GM19035 (cell line): ENCODE results near the gene KL.

Experiments used
- ATAC-seq: cut with Tn5 transposase; IDR thresholded peaks from one replicate; pipeline ENCODE4 v1.9.1; 2021; ENCODE audit not compliant: unreplicated experiment

The KL gene

DNA sequence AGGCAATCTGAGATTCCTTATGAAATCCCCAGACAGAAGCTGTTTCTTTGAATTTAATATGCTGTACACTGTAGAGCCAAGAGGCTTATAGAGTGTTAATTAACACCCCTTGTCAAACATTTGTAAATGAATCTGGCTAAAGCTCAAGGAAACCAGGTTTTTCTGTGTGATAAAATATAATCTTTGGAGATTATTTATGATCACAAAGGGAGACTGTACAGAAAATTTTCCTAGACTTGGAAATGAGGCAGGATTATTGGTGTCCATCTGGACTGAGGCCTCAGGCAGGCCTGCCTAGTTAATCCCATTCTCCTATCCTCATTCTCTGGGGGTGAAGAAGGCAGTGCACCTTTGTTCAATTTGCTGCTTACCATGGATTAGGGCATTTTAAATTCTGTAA, 17.8 kb downstream of the KL start:
- no peak for ATAC-seq

DNA sequence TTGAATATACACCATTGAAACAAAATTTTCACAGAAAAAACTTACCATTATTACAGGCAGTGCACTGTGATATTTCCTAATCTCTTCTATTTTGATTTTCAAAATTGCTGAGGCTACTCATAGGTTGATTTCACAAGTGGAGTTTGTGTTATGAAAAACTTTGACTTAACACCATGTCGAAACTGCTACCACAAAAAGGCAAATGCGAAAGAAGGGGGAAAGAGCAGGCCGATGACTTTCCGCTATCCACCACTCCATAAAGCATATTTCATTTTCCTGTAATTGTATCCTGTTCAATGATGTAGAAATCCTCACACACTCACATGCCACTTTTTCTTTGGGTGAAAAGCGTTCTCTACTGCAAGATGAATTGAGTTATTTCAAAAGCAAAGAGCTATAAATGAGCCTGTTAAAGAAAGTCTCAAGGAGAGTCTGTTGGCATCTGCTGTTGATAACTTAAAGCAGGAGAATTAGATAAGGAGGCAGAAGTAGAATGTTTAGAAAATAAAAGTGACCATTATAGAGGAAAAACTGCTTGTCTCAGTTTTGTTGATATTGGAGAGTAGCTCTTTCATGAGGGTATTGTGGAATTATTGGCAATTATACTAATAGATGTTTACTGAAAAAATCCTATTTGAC, 18.8 kb downstream of the KL start:
- ATAC-seq: no peak

DNA sequence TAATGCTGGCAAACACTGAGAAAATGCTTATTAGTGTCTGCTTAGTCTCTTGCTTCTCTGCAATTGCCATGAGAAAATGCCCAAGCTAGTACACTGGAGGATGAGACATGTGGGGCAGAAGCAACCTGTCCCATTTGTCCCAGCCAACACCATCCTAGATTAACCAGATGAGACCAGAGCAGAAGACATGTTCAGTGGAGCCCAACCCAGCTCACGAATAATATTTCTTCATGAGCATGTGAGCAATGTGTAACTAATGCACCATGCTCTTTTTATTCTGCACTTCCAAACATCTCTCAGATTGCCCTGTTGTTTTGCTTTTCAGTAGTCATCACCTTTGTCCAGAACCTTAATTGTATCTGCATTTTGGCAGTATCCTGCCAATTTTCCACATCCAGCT, 21.4 kb downstream of the KL start:
- no peak for ATAC-seq

DNA sequence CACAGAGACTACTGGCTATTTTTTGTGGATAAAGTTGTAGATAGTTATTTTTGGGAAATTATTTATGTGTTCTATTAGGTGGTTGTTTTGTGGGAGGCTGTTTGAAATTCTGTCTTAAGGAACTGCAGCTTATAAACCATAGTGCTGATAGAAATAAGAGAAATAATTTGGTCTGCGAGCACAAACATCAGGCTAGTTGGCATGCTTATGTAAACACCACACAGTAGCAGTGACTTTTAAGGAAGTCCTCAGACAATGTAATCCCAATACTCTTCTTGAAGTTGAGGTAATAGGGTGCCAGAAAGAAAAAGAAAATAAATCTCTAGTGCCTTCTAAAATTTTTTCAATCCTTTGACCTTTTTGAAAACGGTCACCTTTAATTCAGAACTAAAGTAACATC, 23.9 kb downstream of the KL start:
- no peak for ATAC-seq

DNA sequence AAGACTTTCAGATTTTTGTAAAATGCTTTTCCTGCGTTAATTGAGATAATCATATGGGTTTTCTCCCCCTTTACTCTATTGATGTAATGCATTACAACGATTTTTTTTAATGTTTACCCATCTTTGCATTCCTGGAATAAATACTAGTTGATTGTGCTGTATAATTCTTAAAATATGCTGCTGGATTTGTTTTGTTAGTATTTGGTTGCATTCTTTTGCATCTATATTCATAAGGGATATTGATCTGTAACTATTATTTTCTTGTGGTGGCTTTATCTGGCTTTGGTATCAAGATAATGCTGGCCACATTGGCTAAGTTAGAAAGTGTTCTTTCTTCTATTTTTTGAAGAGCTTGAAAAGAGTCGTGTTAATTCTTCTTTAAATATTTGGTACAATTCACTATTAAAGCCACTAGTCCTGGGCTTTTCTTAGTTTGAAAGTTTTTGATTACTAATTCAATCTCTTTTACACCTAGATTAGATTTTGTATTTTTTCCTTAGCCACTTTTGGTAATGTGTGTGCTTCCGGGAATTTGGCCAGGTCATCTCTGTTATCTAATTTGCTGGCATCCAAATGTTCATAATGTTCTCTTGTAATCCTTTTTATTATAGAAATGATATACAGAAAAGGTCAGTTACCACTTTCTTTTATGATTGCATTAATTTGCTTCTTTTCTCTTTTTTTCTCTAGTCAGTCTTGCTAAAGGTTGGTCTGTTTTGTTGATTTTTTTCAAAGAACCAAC, 29.8 kb downstream of the KL start:
- ATAC-seq: no peak

DNA sequence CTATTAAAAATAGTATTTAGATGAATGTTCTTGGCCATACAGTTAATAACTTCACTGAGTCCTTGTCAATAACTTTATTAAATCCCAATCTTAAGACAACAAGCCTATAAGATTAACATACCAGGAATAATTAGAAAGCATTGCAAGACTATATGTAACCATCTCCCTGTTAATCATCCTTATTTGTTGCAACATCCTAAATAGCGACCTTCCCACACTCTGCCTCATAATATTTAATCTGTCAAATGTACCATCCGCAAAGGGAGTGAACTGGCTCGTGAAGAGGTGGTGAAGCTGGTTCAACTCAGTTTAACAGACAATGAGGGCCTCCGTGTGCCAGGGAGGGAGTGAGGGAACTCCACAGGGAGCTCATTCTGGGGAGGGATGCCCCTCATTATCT, 33.9 kb downstream of the KL start:
- ATAC-seq: no peak

DNA sequence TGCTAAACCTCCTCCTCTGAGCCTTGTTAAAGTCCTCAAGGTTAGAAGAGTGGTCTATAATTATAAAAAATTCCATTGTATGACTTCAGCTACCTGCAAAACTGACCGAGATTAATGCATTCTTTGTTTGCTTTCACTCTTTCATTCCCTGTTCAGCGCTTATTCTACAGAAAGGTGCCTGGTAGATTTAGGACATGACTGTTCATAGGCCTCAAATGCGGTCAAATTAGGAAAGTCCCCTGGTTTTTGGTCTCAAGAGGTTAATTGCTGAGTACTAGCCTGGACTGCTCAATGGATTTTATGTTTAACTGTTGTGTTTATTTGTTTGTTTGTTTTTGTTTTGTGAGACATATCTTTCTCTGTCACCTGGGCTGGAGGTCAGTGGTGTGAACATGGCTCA, 35.4 kb downstream of the KL start:
- ATAC-seq: no peak

DNA sequence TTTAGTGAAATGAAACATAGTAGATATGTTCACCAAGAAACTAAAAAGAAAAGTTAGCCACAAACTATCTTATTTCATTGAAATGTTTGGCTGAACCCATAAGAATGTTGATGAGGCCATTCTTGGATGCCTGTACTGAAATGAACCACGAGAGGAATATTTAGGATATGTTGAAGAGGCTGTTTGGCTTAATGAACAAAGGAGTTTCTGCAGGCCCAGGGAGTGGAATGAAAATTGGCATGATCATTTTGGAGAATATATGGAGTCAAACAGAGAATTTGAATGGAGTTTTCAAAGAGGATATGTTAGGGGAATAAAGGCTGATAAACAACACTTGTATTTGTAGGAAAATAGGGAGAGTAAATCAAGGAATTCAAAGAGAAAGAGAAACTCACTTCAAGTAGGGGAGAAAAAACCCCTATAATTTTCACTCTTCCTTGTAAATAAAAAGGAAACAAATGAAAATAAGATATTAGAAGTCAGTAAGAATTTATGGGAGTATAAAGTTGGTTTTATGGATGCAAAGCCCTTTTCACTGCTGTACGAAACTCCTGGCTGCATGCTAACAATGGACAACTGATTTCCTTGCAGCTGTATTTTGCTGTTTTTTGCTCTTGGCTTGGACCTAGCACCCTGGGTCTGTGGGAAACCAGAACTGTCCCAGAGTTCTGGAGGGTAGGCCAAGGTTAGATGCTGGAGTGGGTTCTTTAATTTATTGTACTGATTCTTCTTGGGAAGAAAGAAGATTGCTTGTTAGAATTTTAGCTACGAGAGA, 36.5 kb downstream of the KL start:
- ATAC-seq: no peak

DNA sequence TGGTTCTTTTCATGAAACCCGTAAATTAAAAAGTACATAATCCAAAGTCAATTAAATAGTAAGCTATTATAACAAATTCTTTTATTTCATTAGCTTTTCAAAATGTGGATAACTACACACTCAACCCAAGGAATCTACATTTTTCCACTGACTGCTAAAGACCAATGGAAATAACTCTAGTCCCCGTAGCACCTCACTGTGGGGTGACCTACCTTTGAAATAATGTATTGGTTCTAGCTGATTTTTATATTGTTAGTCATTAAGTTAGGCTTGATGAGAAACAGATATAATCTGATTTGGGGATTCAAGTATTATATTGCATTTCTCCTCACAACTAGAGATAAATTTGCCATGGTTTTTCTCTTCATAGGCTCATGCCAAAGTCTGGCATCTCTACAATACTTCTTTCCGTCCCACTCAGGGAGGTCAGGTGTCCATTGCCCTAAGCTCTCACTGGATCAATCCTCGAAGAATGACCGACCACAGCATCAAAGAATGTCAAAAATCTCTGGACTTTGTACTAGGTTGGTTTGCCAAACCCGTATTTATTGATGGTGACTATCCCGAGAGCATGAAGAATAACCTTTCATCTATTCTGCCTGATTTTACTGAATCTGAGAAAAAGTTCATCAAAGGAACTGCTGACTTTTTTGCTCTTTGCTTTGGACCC, 37.3 kb downstream of the KL start:
- ATAC-seq: no peak

DNA sequence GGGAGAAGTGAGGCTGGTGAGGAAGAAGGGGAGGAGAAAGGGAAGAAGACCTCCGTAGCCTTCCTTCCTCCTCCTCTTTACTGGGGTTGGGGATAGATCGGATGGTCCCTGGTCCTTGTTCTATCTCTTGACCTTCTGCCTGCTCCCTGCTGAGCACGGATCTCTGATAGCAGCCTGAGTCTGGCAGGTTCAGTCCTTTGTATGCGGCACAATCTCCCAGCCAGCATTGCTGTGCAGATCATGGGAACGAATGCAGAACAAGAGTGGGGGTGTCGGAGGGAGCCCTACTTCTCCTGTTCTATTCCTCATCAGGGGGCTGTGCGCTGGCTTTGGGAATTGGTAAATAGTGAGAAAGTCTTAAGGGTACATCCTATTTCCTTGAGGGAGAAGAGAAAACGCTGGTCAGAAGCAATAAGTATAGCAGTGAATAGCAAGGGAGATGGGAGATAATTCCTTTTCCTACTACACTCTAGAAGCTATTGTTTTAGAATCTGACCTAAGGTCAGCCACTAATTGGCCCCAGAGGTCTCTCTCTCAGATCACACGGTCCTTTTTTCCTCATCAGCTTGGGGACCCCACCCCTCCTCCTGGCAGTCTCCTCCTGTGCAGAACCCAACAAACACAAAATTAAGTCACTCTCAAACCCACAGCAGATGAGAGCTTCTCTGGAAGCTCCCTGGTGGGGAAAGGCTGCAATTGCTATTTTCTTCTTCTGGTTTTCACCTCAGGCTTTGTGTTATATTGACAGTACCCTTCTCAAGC, 41.0 kb downstream of the KL start:
- no peak for ATAC-seq

DNA sequence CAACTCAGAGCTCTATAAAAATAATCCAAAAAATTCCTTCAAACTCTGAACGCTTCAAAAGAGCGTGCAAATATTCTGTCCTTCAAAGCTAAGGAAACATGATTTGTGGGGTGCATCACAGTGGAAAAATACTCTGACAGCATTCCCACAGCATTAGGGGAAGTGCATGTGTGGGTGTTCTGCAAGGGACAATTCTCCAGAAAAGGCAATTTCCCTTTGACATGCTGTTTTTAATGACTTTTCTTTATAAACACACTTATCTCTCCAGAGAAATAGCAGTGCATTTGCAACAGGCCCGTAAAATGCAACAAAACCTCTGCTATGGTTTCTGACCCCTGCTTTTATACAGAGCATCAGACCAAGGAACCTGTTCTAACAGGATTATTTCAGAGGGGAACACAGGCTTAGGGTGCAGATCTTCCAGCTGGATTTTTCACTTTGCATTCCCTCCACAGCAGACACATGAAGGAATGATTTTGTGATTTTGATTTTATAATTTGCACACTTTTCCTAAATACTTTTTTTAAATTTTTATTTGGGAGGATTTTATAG, 42.6 kb downstream of the KL start:
- no peak for ATAC-seq

DNA sequence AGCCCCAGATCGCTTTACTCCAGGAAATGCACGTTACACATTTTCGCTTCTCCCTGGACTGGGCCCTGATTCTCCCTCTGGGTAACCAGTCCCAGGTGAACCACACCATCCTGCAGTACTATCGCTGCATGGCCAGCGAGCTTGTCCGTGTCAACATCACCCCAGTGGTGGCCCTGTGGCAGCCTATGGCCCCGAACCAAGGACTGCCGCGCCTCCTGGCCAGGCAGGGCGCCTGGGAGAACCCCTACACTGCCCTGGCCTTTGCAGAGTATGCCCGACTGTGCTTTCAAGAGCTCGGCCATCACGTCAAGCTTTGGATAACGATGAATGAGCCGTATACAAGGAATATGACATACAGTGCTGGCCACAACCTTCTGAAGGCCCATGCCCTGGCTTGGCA, 44.6 kb downstream of the KL start:
- no peak for ATAC-seq

DNA sequence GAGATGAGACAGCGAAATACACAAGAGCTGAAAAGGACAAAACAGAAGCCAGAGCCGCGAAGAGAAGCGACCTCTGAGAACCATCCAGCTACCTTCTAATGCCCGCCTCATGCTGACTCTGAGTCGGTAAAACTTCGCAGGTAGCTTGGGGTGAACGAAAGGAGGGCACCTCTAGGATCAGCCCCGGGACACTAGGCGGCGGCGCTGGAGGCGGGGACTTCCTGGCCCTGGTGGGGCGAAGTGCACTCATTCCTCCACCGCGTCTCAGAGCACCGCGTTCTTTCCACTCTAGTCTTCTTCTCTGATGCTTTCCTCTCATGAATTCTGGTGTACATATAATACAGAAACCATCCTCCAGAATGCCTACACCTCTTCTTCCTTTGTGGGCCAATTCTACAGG, 50.1 kb downstream of the KL start:
- ATAC-seq: no peak

DNA sequence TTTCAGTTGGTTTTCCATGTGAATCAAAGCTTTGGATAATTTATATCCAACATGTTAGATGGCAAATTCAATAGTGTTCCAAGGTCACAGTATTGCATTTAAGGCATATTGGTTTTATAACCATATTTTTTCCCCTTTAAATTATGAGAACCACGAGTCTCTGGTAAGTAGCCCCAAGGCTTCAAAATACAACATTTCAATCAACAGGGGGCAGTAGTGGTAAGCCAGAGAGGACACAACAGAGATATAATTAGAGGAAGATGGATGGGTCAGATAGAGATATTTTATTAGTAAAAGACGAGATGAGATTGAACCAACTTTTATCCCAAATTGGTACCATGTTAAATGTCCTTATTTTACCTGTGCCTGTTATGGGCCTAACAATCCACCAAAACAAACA, 53.1 kb downstream of the KL start:
- ATAC-seq: no peak

DNA sequence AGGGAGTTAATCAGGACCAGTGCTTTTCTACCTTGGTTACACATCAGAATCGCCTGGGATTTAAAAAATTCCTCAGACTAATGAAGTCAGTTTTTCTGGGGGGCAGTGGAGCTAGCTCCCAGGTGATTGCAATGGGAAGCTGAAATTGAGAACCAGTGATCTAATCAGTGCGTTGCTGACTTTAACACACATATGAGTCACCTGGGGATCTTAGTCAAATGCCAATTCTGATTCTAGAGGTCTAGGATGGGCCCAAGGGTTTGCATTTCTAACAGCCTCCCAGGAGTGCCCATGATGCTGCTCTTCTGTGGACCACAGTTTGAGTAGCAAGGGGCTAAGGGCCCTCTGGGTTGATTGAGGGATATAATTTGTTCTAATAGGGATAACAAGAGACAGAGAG, 54.5 kb downstream of the KL start:
- no peak for ATAC-seq

DNA sequence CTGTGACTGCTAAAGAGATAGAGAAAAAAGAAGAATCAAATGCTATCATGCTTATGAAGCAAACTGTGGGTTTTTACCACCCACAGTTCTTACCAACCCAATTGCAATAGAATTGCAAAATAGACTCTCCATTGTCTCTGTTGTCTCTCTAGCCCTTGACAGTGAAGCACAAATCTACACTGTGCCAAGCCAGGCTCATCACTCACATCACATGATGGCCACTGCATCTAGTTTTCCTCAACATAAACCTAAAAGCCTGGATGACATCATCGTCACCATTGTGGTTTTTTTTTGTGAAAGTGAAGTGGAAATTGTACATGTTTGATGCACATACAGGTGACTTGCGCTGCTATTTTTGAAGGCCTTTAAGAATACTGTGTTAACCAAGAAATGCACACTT, 56.1 kb downstream of the KL start:
- no peak for ATAC-seq

DNA sequence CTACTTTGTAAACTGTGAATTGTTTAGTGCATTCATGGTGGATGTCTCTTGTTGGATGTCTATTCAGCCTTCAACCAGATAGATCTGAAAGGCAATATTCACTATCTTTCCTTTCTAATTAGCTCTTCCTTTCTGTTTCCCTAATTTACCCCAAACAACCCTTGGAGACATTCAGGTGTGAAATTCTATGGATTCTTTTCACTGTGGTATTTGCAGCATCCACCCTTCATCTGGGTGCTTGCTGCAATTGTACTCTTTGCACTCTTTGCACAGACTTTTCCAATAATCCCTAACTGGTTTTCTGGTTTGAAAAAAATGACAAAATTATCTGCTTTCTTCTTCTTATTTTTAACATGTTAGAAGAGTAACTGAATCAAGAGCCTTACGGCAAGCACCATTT, 56.5 kb downstream of the KL start:
- ATAC-seq: no peak

DNA sequence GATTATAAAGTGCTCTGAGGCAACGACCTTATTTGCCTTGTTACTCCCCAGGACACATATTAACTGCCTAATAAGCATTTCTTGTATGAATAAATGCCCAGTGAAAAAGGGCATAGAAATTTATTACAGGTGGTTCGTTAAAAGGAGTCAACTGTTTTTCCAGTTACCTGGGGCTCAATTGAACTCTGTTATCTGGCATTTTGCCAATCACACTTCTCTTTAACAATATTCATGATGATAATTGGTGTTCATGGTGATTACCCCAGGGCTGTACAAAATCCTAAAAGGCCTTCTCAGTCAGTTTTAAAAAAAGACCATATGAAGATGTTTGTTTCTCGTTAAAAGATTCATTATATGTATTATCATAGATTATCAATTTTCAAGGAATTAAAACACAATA, 57.1 kb downstream of the KL start:
- no peak for ATAC-seq

DNA sequence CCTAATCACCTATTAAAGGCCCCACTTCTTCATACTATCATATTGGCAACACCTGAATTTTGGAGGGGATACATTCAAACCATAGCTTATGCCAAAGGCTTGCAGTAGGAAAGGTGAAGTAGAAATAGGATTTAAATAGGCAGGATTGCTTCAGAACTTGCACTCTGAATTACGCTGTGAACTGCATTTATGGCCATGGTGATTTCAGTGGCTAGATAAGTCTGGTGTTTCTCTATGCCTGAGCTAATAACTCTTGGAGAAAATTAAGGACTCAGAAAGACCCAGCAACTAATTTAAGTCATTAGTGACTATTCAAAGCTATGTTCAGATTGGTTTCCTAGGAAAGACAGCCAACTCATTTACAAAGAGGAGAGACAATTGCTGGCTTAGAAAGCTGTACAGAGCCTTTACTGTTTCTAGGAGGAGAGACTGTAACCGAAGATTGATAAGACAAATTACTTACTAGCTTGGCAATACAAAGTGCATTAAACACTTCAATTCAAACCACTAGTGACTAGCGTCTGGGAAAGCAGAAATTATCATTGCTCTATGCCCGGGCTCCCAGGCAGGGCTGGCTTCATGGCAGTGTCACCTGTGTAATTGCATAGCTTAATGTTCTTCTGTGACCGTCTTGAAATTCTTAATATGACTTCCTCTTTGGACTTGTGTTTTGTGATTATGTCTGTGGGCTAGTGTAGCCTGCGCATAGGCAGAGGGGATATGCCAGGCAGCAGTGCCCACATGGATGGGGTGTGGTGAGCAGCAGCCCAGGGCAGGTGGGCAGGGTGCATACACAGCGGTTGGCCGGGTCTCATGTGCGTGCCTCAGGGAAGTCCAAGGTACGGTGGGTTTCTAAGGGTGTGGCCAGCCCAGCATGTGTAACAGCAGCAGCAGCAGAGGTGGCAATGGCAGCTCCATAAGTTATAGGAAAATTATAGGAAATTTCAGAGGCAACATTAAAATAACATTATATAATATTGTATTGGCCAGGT, 60.1 kb downstream of the KL start:
- no peak for ATAC-seq

DNA sequence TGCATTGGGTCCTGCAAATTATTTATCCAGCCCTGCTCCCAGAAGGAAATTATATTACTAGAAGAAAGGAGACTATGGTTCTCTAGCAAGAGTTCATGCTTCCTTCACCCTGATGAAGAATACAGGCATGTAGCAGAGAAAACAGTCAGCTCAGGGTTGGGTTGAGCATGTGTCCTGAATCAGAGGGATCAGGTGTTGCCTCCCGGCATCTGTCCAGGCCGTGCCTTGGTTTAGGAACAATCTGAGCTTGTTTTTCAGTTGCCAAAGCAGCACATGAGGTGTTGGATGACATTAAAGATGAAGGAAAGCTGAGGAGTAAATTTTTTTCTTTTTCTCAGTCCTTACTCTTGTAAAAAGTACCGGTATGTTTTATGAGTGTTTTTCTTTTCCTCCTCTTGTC, 62.0 kb downstream of the KL start:
- no peak for ATAC-seq
